ENCODE data around the gene PPP1R1B. TPM values are rescaled to one million over a fixed set of nuclear protein-coding genes. Genes with fewer than 3 reads are reported as not detected.

The PPP1R1B gene
- total and polyA plus RNA-seq, 2 of the 4 experiments (the other 2 are of a cell fraction): not detected

GRCh38 chr17:39618956-39619785, 7.6 kb upstream of the PPP1R1B start:
- H4K8ac ChIP-seq (ENCODE audit: low read depth in 2 of 2, low read length in 2 of 2): no peak overlapping the region; a peak in 1 of 4 replicates

More at GRCh38 chr17:39618956-39619785, 7.6 kb upstream of the PPP1R1B start:
- no peak for TF ChIP-seq SMC3 (IDR thresholded peaks at IDR 0.05; ENCODE audit: low read depth, low read length)
- Histone ChIP-seq H3K79me1 (ENCODE audit: low read depth in 1 of 2, low read length in 2 of 2) (no peaks in the 10 kb centered on the region), H2AFZ (replicated peaks; ENCODE audit: low read length, poor library complexity) (peak overlapping the region; percentile 87), H3K4me3 (ENCODE audit: insufficient read depth, low read depth, low read length) (no peak overlapping the region), H3K14ac (replicated peaks; ENCODE audit: low read depth, low read length) (no peak overlapping the region), H4K5ac (ENCODE audit: low read depth, low read length) (no peak overlapping the region), H2BK20ac (ENCODE audit: low read depth, low read length) (no peak overlapping the region), H2AK9ac (replicated peaks; ENCODE audit: low read depth, low read length, poor library complexity) (peak overlapping the region; percentile 3), H3K23ac (ENCODE audit: low read depth, low read length) (0 out of 2 replicates have a peak overlapping the region, but pooled peaks have one; percentile 16), H3K27me3 (ENCODE audit: control insufficient read depth, insufficient read depth, low read length) (peaks cover 45% of the 10 kb centered on the region), H4K91ac (ENCODE audit: insufficient read depth, low read depth, low read length) (no peak overlapping the region), H3K4me1 (ENCODE audit: control insufficient read depth, insufficient read depth, low read length) (no peaks in the 10 kb centered on the region), H3K18ac (ENCODE audit: low read depth, low read length) (no peak overlapping the region), H2BK120ac (ENCODE audit: low read depth, low read length) (no peak overlapping the region), H3K36me3 (ENCODE audit: control insufficient read depth, insufficient read depth, low read length) (no peaks in the 10 kb centered on the region), H3K4ac (ENCODE audit: low read depth, low read length) (no peak overlapping the region), H3K9me3 (ENCODE audit: control insufficient read depth, insufficient read depth, low read length) (no peaks in the 10 kb centered on the region), H3K27ac (ENCODE audit: insufficient read depth, low read length) (no peak overlapping the region), H2BK5ac (ENCODE audit: low read depth, low read length, poor library complexity, severe bottlenecking) (no peak overlapping the region), H4K20me1 (ENCODE audit: insufficient read depth, low read length) (no peaks in the 10 kb centered on the region), H2AK5ac (ENCODE audit: low read depth, low read length) (peak overlapping the region; percentile 15; the same call in 1 of the 2 replicates), H3K56ac (ENCODE audit: extremely low read depth, insufficient read depth, low read length) (no peak overlapping the region), H2BK15ac (ENCODE audit: low read depth, low read length) (no peak overlapping the region), H3K9me1 (ENCODE audit: insufficient read depth, low read length) (no peaks in the 10 kb centered on the region), H3K4me2 (ENCODE audit: low read depth, low read length) (no peak overlapping the region), H3K9ac (ENCODE audit: low read depth, low read length) (no peak overlapping the region)
- no CpG with 5 or more reads among the region's 13 CpGs for WGBS, 2 experiments (ENCODE audit: extremely low coverage in 2 of 2, insufficient read length in 1 of 2)
- CTCF ChIA-PET: no interaction called here
- ATAC-seq (ENCODE audit: low read depth) (no peak), DNase-seq (no peak)
- no TSS peak for BruUV-seq (replicated peaks)
- in situ Hi-C loops (cut with MboI; ENCODE audit: low sequenced_read_pairs) (no loop called here), dilution Hi-C loops (cut with HindIII; ENCODE audit: low sequenced_read_pairs, unreplicated experiment) (no loop called here), intact Hi-C loops (cut with micrococcal nuclease) (no loop called here)
- POLR2A ChIA-PET (ENCODE audit: unreplicated experiment): no interaction called here
